ENCODE measurements around the gene TTC23.

GRCh38 chr15:99180086-99180963 is 69.1 kb downstream of the TTC23 start:
- TF ChIP-seq EP300 (IDR thresholded peaks at IDR 0.05; ENCODE audit: borderline replicate concordance) = no peak
- TF ChIP-seq EGR1 (IDR thresholded peaks at IDR 0.05) = no peak
- no peak for TF ChIP-seq TCF12 (IDR thresholded peaks at IDR 0.05; ENCODE audit: low read depth)
- TF ChIP-seq MAX (IDR thresholded peaks at IDR 0.05) = no peak
- no peak for TF ChIP-seq USF1 (IDR thresholded peaks at IDR 0.05)
- TF ChIP-seq TEAD4 (IDR thresholded peaks at IDR 0.05) = no peak
